Adipocyte (in vitro differentiated cells): ENCODE results near the gene ARHGAP26.

ENCODE experiments used
- DNase-seq: peaks from one replicate; pipeline ENCODE4 v3.0.0-alpha.2; 2015; ENCODE audit warnings: low read depth
- H3K27me3 ChIP-seq: replicated peaks from 2 replicates; pipeline ENCODE4 v1.7.0; 2013; ENCODE audit warnings: mild to moderate bottlenecking, low read length, moderate library complexity; ENCODE audit not compliant: control insufficient read depth, insufficient read depth
- H3K36me3 ChIP-seq: 2 replicates; pipeline ENCODE4 v1.7.0; 2013; ENCODE audit warnings: low read length, mild to moderate bottlenecking, moderate library complexity; ENCODE audit not compliant: control insufficient read depth, insufficient read depth, severe bottlenecking
- H3K4me1 ChIP-seq: 2 replicates; pipeline ENCODE4 v1.7.0; 2013; ENCODE audit warnings: mild to moderate bottlenecking, low read length, moderate library complexity; ENCODE audit not compliant: control insufficient read depth, insufficient read depth
- H3K4me3 ChIP-seq: 2 replicates; pipeline ENCODE4 v1.7.0; 2013; ENCODE audit warnings: mild to moderate bottlenecking, low read length, moderate library complexity
- H3K9ac ChIP-seq: 2 replicates; pipeline ENCODE4 v1.7.0; 2013; ENCODE audit warnings: mild to moderate bottlenecking, low read length, moderate library complexity
- H3K9me3 ChIP-seq: 2 replicates; pipeline ENCODE4 v1.7.0; 2013; ENCODE audit warnings: mild to moderate bottlenecking, low read length, moderate library complexity; ENCODE audit not compliant: control insufficient read depth

Gene ARHGAP26

GRCh38 chr5:143190260-143190810 is 420.2 kb downstream of the ARHGAP26 start:
- Histone ChIP-seq H3K4me3 (no peak overlapping the region), H3K27me3 (no peaks in the 10 kb centered on the region), H3K9me3 (peaks cover 7% of the 10 kb centered on the region), H3K9ac (no peak overlapping the region), H3K36me3 (no peaks in the 10 kb centered on the region), H3K4me1 (peaks cover 25% of the 10 kb centered on the region)
- DNase-seq = no peak

DNA sequence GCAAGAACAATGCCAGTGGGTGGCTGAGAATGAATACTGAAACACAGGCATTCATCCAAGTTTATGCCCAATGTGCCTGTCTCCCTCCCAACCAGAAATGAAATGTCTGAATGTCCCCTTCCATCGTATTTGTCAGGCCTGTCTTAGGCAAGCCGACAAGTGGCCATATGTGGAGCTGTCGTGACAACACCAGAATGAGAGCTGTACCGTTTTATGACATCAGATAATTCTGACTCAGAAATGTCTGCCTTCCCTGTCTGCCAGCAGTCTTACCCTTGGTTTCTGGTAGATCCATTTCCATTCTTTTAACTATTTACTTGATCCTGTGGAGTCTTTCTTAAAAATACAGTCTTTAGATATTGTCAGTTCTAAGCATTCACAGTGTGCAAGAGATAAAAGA is 421.5 kb downstream of the ARHGAP26 start:
- Histone ChIP-seq H3K36me3 (no peaks in the 10 kb centered on the region), H3K27me3 (no peaks in the 10 kb centered on the region), H3K9ac (no peak overlapping the region), H3K4me1 (peaks cover 39% of the 10 kb centered on the region), H3K4me3 (no peak overlapping the region), H3K9me3 (peaks cover 7% of the 10 kb centered on the region)
- DNase-seq = no peak

- H3K4me1 ChIP-seq = peaks cover 40% of the 10 kb centered on the region
- no peak overlapping the region for H3K9ac ChIP-seq
- no peaks in the 10 kb centered on the region for H3K36me3 ChIP-seq
- no peaks in the 10 kb centered on the region for H3K27me3 ChIP-seq
- no peak overlapping the region for H3K4me3 ChIP-seq
- peaks cover 9% of the 10 kb centered on the region for H3K9me3 ChIP-seq
- DNase-seq = peak; percentile 8
These were observed 422.2 kb downstream of the ARHGAP26 start for GRCh38 chr5:143192191-143192900.

- peaks cover 10% of the 10 kb centered on the region for H3K9me3 ChIP-seq
- no peaks in the 10 kb centered on the region for H3K27me3 ChIP-seq
- H3K4me3 ChIP-seq = no peak overlapping the region
- no peaks in the 10 kb centered on the region for H3K36me3 ChIP-seq
- peaks cover 40% of the 10 kb centered on the region for H3K4me1 ChIP-seq
- H3K9ac ChIP-seq = no peak overlapping the region
- peak; percentile 59 for DNase-seq
These were observed 424.0 kb downstream of the ARHGAP26 start for GRCh38 chr5:143194206-143194605.

- Histone ChIP-seq H3K36me3 (no peaks in the 10 kb centered on the region), H3K4me3 (no peak overlapping the region), H3K27me3 (no peaks in the 10 kb centered on the region), H3K9ac (peak overlapping the region; percentile 19), H3K4me1 (peaks cover 40% of the 10 kb centered on the region), H3K9me3 (peaks cover 10% of the 10 kb centered on the region)
- DNase-seq = no peak
These were observed 424.5 kb downstream of the ARHGAP26 start for GRCh38 chr5:143194713-143195112.

- H3K9me3 ChIP-seq = peaks cover 4% of the 10 kb centered on the region
- no peak overlapping the region for H3K4me3 ChIP-seq
- no peaks in the 10 kb centered on the region for H3K36me3 ChIP-seq
- peaks cover 47% of the 10 kb centered on the region for H3K4me1 ChIP-seq
- no peaks in the 10 kb centered on the region for H3K27me3 ChIP-seq
- peak; percentile 72 for DNase-seq
- peak overlapping the region; percentile 24 for H3K9ac ChIP-seq
These were observed 425.3 kb downstream of the ARHGAP26 start for GRCh38 chr5:143195491-143195890.

GRCh38 chr5:143196601-143197259 is 426.6 kb downstream of the ARHGAP26 start:
- no peak for DNase-seq
- Histone ChIP-seq H3K4me1 (peaks cover 58% of the 10 kb centered on the region), H3K9ac (no peak overlapping the region), H3K36me3 (no peaks in the 10 kb centered on the region), H3K27me3 (no peaks in the 10 kb centered on the region), H3K4me3 (no peak overlapping the region), H3K9me3 (peaks cover 3% of the 10 kb centered on the region)

DNA sequence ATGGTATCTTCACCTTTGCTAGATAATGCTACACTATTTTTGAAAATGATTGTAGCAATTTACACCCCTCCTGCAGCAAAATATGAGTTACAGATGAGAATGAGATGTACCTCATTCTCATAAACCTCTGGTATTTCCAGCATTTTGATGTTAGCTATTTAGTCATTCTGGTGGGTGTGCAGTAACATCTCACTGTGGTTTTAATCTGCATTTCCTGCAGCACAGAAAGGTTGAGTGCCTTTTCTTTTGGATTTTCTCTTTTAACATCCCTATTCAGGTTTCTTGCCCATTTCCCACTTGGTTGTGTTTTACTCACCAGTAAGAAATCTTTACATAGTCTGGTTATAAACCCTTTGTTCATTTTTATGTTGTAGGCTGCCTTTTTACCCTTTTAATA is 427.1 kb downstream of the ARHGAP26 start:
- H3K36me3 ChIP-seq = no peaks in the 10 kb centered on the region
- DNase-seq = no peak
- no peak overlapping the region for H3K4me3 ChIP-seq
- no peaks in the 10 kb centered on the region for H3K27me3 ChIP-seq
- H3K9me3 ChIP-seq = peaks cover 3% of the 10 kb centered on the region
- H3K4me1 ChIP-seq = peaks cover 58% of the 10 kb centered on the region
- no peak overlapping the region for H3K9ac ChIP-seq

GRCh38 chr5:143198332-143198731 is 428.2 kb downstream of the ARHGAP26 start:
- H3K4me1 ChIP-seq = peaks cover 52% of the 10 kb centered on the region
- H3K9me3 ChIP-seq = peaks cover 3% of the 10 kb centered on the region
- H3K36me3 ChIP-seq = no peaks in the 10 kb centered on the region
- no peak for DNase-seq
- H3K4me3 ChIP-seq = no peak overlapping the region
- H3K9ac ChIP-seq = no peak overlapping the region
- H3K27me3 ChIP-seq = no peaks in the 10 kb centered on the region

- DNase-seq = no peak
- Histone ChIP-seq H3K4me1 (peaks cover 47% of the 10 kb centered on the region), H3K27me3 (no peaks in the 10 kb centered on the region), H3K9me3 (peaks cover 3% of the 10 kb centered on the region), H3K36me3 (no peaks in the 10 kb centered on the region), H3K4me3 (no peak overlapping the region), H3K9ac (no peak overlapping the region)
These were observed 429.0 kb downstream of the ARHGAP26 start for GRCh38 chr5:143199161-143199560.

DNA sequence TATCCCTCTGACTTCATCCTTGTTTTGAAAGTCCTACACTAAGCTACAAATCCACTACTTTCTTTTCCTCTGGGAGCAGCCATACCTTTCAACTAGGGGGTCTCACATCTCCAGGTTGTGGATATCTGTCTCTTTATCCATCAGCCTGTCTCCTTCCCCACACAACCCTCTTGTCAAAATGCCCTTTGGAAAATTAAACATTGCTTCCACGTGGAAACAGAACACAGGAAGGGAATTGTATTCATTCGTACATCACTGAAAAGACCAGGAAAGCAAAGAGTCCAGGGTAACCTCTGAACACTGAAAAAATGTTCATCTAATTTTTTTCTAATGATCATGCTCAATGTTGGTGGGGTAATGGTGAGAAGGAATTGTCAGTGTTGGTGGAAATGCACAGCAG is 429.7 kb downstream of the ARHGAP26 start:
- no peaks in the 10 kb centered on the region for H3K36me3 ChIP-seq
- H3K27me3 ChIP-seq = no peaks in the 10 kb centered on the region
- H3K4me3 ChIP-seq = no peak overlapping the region
- no peak for DNase-seq
- peaks cover 43% of the 10 kb centered on the region for H3K4me1 ChIP-seq
- H3K9me3 ChIP-seq = peaks cover 3% of the 10 kb centered on the region
- no peak overlapping the region for H3K9ac ChIP-seq
